Peyer's patch (tissue), 4 donors: Measurements from ENCODE around the gene HEATR9. TPM values are rescaled to one million over a fixed set of nuclear protein-coding genes. Genes with fewer than 3 reads are reported as not detected.
A peak's percentile ranks its signal among the peaks of the same experiment; 100 is the strongest.
"Not testable (repeated sequence)": the region's sequence is repeated elsewhere in the genome, so short reads cannot be mapped to it uniquely, and the experiment has no call there.

Experiments used
- DNase-seq, 3 donors: peaks; one replicate each; pipeline ENCODE4 v3.0.0-alpha.2; 2017 to 2019
- H3K27ac ChIP-seq, 4 donors: fragments of 200-600 bp; sonication (generic); one replicate each; pipeline ENCODE4 v1.5.1; 2016 to 2019
- H3K27me3 ChIP-seq, 2 donors: fragments of 200-600 bp; sonication (generic); one replicate each; pipeline ENCODE4 v1.5.1; 2019
- H3K36me3 ChIP-seq, 3 donors: fragments of 200-600 bp; sonication (generic); one replicate each; pipeline ENCODE4 v1.5.1; 2016 to 2019
- H3K4me1 ChIP-seq, 4 donors: fragments of 200-600 bp; sonication (generic); one replicate each; pipeline ENCODE4 v1.5.1; 2016 to 2019
- H3K4me3 ChIP-seq, 4 donors: fragments of 200-600 bp; sonication (generic); 1 replicate in 3 of 4; 2 replicates in 1 of 4; pipeline ENCODE4 v1.5.1; 2016 to 2019; ENCODE audit warnings: mild to moderate bottlenecking in 1 of 4
- H3K9me3 ChIP-seq, 4 donors: fragments of 200-600 bp; sonication (generic); one replicate each; pipeline ENCODE4 v1.5.1; 2016 to 2019; ENCODE audit warnings: mild to moderate bottlenecking in 1 of 4
- CTCF ChIP-seq, 6 experiments: fragments of 450-650 bp in 4 of 6; fragments of 200-600 bp in 2 of 6; sonication (generic) in 1 of 6; IDR thresholded peaks; one replicate each; pipeline ENCODE4 v1.5.1; 2017 to 2019; ENCODE audit warnings: antibody characterized with exemption in 6 of 6, mild to moderate bottlenecking in 3 of 6, moderate library complexity in 1 of 6
- POLR2A ChIP-seq, 2 donors: fragments of 450-650 bp; IDR thresholded peaks; one replicate each; pipeline ENCODE4 v1.5.1; 2017; ENCODE audit warnings: antibody characterized with exemption in 2 of 2, mild to moderate bottlenecking in 2 of 2, moderate library complexity in 2 of 2
- total RNA-seq, 4 donors: library from RNA; depleted of rRNA; stranded (reverse); fragments of >200 nt; gene quantifications; one replicate each; pipeline ENCODE4 v1.1.0, GENCODE V29; 2016

Gene HEATR9
- total RNA-seq, 4 donors from 2014 or later = not detected

GRCh38 chr17:35898283-35899070, 29.8 kb upstream of the HEATR9 start:
- no peaks in the 10 kb centered on the region for H3K9me3 ChIP-seq
- DNase-seq = peak in 1 of 3 donors; percentile 53
- H3K27ac ChIP-seq = peak overlapping the region in 2 of 4 donors; percentile 3 to 65
- H3K4me3 ChIP-seq = no peak overlapping the region
- no peaks in the 10 kb centered on the region for H3K27me3 ChIP-seq
- no peaks in the 10 kb centered on the region for H3K36me3 ChIP-seq
- H3K4me1 ChIP-seq = no peaks in the 10 kb centered on the region
- no peak for TF ChIP-seq POLR2A (IDR thresholded peaks at IDR 0.05)
- no peak for TF ChIP-seq CTCF (IDR thresholded peaks at IDR 0.05)

GRCh38 chr17:35897772-35898171, 29.1 kb upstream of the HEATR9 start:
- DNase-seq, H3K27me3 ChIP-seq, H3K9me3 ChIP-seq, H3K4me1 ChIP-seq, H3K27ac ChIP-seq, H3K4me3 ChIP-seq, H3K36me3 ChIP-seq: not testable (repeated sequence)

GRCh38 chr17:35895636-35896587, 27.2 kb upstream of the HEATR9 start:
- Histone ChIP-seq H3K36me3 (no peaks in the 10 kb centered on the region), H3K27me3 (no peaks in the 10 kb centered on the region), H3K9me3 (no peaks in the 10 kb centered on the region), H3K4me3 (no peak overlapping the region), H3K4me1 (no peaks in the 10 kb centered on the region), H3K27ac (peak overlapping the region; percentile 15 to 48 (median 37))
- TF ChIP-seq POLR2A (IDR thresholded peaks at IDR 0.05) (no peak), CTCF (IDR thresholded peaks at IDR 0.05) (no peak)
- DNase-seq = peak in 1 of 3 donors; percentile 73

- no peaks in the 10 kb centered on the region for H3K9me3 ChIP-seq
- no peak for DNase-seq
- no peaks in the 10 kb centered on the region for H3K36me3 ChIP-seq
- no peak overlapping the region for H3K4me3 ChIP-seq
- TF ChIP-seq POLR2A (IDR thresholded peaks at IDR 0.05) = no peak
- no peak for TF ChIP-seq CTCF (IDR thresholded peaks at IDR 0.05)
- no peak overlapping the region for H3K27ac ChIP-seq
- no peaks in the 10 kb centered on the region for H3K27me3 ChIP-seq
- H3K4me1 ChIP-seq = no peaks in the 10 kb centered on the region
Observed at GRCh38 chr17:35894206-35894605, 25.5 kb upstream of the HEATR9 start.

GRCh38 chr17:35893751-35894150, 25.1 kb upstream of the HEATR9 start:
- Histone ChIP-seq H3K27ac (no peak overlapping the region), H3K27me3 (no peaks in the 10 kb centered on the region), H3K4me3 (no peak overlapping the region), H3K4me1 (no peaks in the 10 kb centered on the region), H3K36me3 (no peaks in the 10 kb centered on the region), H3K9me3 (no peaks in the 10 kb centered on the region)
- no peak for DNase-seq
- TF ChIP-seq CTCF (IDR thresholded peaks at IDR 0.05) = no peak
- no peak for TF ChIP-seq POLR2A (IDR thresholded peaks at IDR 0.05)
